ENCODE measurements around the gene LIN7C.

Gene LIN7C

GRCh38 chr11:27507557-27508322 lies 1.2 kb upstream of the LIN7C start:
- no peak for DNase-seq (ENCODE audit: low read depth in 2 of 2)

- DNase-seq (ENCODE audit: low read depth in 2 of 2): no peak
Measured at GRCh38 chr11:27505781-27506180, 788 bp downstream of the LIN7C start.

GRCh38 chr11:27504205-27504604 lies 2.4 kb downstream of the LIN7C start:
- DNase-seq (ENCODE audit: low read depth in 2 of 2): no peak

GRCh38 chr11:27501100-27501499 lies 5.5 kb downstream of the LIN7C start:
- no peak for DNase-seq (ENCODE audit: low read depth in 2 of 2)

GRCh38 chr11:27497911-27498310 lies 8.7 kb downstream of the LIN7C start:
- DNase-seq (ENCODE audit: low read depth in 2 of 2): no peak

- no peak for DNase-seq (ENCODE audit: low read depth in 2 of 2)
Measured at GRCh38 chr11:27497284-27497866, 9.2 kb downstream of the LIN7C start.

- DNase-seq (ENCODE audit: low read depth in 2 of 2): no peak
Measured at GRCh38 chr11:27496461-27496860, 10.1 kb downstream of the LIN7C start.

GRCh38 chr11:27495710-27496300 lies 10.8 kb downstream of the LIN7C start:
- DNase-seq (ENCODE audit: low read depth in 2 of 2): no peak

- no peak for DNase-seq (ENCODE audit: low read depth in 2 of 2)
Measured at GRCh38 chr11:27489092-27489491, 17.5 kb downstream of the LIN7C start.

- DNase-seq (ENCODE audit: low read depth in 2 of 2): no peak
Measured at GRCh38 chr11:27487706-27488105, 18.9 kb downstream of the LIN7C start.

GRCh38 chr11:27485930-27486773 lies 20.4 kb downstream of the LIN7C start:
- no peak for DNase-seq (ENCODE audit: low read depth in 2 of 2)

GRCh38 chr11:27482793-27483192 lies 23.8 kb downstream of the LIN7C start:
- DNase-seq (ENCODE audit: low read depth in 2 of 2): no peak

- no peak for DNase-seq (ENCODE audit: low read depth in 2 of 2)
Measured at GRCh38 chr11:27481992-27482391, 24.6 kb downstream of the LIN7C start.

- DNase-seq (ENCODE audit: low read depth in 2 of 2): no peak
Measured at GRCh38 chr11:27477831-27478230, 28.7 kb downstream of the LIN7C start.

GRCh38 chr11:27477243-27477642 lies 29.3 kb downstream of the LIN7C start:
- DNase-seq (ENCODE audit: low read depth in 2 of 2): no peak

- no peak for DNase-seq (ENCODE audit: low read depth in 2 of 2)
Measured at GRCh38 chr11:27475622-27476021, 30.9 kb downstream of the LIN7C start.

GRCh38 chr11:27473017-27473406 lies 33.6 kb downstream of the LIN7C start:
- DNase-seq (ENCODE audit: low read depth in 2 of 2): no peak

- peak; percentile 27 to 28 for DNase-seq (ENCODE audit: low read depth in 2 of 2)
Measured at GRCh38 chr11:27472398-27473016, 34.1 kb downstream of the LIN7C start, which contains the start of gene LGR4. Gene LGR4, minus strand, starts transcription at chr11:27472790. Its CDS starts 488 bp downstream, at chr11:27472302.

- DNase-seq (ENCODE audit: low read depth in 2 of 2): no peak
Measured at GRCh38 chr11:27471589-27472397, 34.8 kb downstream of the LIN7C start.

- DNase-seq (ENCODE audit: low read depth in 2 of 2): no peak
Measured at GRCh38 chr11:27470826-27471588, 35.6 kb downstream of the LIN7C start.
